Stimulated activated CD4-positive, alpha-beta T cell treated with anti-CD3 and anti-CD28 coated beads, Interleukin-15, amount 100 ng/mL, for 24 hours (primary cell): ENCODE measurements around the gene C12orf60.

ENCODE experiments used
- DNase-seq: peaks from one replicate; pipeline ENCODE4 v3.0.0-alpha.2; 2020

C12orf60 gene

DNA sequence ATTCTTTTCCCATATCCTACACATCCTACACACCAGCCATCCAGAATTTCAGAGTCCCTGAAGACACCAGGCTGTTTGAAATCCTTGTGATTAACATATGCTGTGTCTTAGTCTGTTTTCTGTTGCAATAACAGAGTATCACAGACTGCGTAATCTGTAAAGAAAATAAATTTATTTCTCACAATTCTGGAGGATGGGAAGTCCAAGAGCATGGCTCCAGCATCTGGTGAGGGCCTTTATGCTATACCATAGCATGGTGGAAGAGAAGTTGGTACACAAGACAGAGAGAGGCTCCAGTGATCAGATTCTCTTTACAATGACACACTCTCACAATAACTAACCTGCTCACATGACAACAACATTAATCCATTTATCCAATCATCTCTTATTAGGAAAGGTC lies 35.8 kb downstream of the C12orf60 start:
- DNase-seq = no peak

DNA sequence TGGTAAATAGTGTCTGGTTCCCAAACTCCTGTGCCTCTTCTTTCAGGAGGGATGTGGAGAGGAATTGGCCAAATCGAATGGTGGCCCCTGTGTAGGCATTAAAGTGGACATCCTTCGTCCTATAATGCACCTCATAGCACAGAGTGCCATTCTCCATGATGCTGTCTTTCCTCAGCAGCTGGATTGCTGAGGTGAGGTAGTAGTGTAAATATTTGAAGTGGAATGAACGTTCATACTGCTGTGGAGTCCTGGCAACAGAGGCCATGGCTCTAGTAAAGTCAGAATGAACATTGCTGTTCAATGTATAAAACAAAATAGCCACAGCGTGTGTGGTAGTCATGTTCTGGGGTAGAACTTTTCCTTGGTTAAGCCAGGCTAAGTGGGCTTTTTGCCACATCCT lies 37.1 kb downstream of the C12orf60 start:
- no peak for DNase-seq

DNA sequence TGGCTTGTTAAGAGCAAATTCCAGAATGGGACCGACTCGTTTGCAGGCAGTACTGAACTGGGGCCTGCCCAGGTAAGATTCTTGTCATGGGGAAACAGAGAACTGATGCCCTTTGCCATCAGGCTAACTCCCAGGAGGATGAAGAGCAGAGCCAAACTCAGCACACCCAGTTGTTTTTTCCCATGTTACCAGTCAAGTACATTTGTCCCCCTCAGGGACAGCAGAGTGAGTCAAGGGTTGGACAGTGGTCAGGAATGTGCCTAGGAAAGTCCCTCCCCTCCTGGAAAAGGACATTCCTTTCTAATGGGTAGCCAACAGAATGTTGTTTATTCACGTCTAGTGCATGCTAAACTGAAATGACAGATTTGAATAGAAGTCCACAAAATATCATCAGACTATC lies 38.3 kb downstream of the C12orf60 start:
- no peak for DNase-seq

DNA sequence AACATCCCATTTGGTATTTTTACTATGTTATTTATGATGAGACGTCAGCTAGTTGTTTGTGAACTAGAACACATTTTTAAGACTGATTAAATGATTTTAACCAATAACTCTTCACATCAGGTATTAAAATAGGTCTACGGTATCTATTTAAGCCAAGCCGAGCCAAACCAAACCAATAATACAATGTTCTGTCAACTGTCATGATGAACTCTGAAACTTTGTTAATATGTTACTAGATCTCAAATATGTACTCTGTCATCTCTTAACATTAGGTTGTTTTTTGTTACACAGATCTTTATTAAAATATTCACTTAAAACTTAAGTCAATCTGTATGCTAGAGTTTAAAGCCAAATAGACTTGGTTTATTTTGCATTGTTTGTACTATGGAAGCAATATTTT lies 38.8 kb downstream of the C12orf60 start:
- DNase-seq = no peak

DNA sequence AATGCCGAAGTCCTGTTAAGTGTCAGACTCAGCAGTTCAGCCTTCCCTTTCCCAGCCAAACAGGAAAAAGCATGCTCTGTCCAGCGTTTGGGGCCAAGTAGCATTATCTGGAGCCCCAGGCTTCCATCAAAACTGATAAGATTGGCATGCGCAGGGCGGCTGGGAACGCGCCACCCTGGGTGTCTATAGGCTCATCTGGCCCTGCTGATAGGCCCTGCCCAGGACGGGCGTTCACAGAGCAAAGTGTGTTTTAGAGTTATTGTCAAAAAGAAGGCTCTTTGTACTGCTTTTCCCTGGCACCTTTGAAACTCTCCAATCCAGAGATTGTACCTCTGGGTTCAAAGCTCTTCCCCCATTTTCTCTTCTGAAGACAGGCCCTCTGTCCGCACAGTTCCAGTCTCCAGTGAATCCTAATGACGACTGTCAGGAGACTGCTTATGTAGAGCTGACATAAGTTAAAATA lies 40.0 kb downstream of the C12orf60 start, which contains the start of gene ART4:
Gene ART4 (minus strand): TSS at position 102 of the 463 bp plus-strand sequence. CDS start 413 bp downstream, outside the sequence.
- no peak for DNase-seq

DNA sequence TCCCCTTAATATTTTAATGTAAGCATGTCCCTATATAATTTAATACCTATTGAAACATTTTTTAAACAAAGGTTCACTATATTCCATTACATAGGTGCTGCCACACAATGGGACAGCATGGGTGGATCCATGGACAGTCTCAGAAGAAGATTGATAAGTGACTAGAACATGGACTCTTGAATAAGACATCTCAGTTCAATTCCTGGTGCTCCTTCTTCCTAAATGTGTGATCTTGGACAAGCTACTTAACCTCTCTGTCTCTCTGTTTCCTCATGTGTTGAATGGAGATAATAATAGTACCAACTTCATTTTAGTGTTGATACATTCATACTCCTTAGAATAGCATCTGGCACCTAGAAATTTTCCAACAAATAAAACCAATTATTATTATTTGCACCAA lies 40.9 kb downstream of the C12orf60 start:
- no peak for DNase-seq

DNA sequence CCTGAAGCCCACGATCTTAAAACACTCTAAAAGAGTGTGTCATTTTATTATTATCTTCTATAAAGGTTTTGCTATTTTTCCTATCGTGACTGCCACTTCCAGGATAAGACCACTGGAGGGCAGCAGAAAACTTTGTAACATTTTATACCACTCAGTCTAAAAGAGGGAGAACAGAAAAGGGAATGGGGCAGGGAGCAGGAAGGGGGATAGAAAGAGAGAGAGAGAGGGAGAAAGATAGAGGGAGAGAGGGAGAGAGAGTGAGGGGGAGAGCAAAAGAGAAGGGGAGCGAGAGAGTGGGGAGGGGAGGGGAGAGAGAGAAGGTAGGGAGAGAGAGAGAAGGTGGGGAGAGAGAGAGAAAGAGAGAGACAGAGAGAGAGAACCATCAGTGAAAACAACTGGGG lies 41.9 kb downstream of the C12orf60 start:
- peak; percentile 44 for DNase-seq

DNA sequence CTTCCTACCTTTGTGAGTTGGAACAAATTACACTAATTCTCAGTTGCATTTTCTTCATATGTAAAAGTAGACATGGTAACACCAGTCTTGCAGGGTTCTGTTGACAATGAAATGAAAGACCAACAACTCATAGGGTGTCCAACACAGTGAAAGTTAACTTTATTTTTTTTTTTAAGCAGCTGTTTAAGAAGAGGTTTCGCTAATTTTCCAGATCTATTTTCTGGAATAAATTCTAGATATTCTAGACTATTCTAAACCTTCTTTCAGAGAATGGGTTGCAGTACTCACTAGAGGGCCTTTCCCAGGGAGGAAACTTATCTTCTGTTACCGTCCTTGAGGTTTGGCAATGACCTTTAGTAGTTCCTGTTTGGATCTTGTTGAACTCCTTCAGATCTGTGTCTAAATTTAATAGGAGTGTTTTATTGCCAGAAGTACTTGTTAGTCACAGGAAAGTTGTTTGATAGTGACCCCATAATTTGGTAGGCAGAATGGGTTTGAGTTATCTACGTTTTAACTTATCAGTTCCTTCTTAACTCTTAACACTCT lies 42.6 kb downstream of the C12orf60 start:
- DNase-seq = no peak

DNA sequence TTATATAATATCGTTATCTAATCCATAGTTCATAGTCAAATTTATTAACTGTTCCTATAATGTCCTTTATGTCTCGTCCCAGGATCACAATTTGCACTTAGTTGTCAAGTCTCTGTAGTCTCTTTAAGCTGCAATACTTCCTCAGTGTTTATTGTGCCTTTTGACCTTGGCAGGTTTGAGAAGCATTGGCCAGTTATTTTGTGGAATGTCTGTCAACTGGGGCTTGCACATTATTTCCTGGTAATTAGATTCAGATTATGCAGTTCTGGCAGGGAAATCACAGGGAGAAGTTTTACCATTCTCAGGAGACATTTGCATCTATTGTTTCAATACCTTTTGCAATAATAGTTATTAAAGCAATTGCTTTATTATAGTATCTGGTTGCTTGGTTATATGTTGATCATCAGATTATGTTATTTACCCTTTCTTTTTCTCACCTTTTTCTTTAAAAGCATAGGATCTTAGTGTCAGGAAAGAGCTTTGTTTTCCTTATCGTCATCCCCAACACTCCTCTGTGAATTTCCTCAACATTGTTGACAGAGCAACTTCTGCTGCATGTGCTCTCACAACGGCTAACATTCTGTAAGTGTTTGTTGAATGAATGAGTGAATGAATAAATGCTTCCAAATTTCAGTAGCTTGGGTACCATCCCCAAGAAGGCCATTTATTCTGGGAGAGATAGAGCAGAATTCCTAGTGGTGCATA lies 43.6 kb downstream of the C12orf60 start:
- DNase-seq = no peak

DNA sequence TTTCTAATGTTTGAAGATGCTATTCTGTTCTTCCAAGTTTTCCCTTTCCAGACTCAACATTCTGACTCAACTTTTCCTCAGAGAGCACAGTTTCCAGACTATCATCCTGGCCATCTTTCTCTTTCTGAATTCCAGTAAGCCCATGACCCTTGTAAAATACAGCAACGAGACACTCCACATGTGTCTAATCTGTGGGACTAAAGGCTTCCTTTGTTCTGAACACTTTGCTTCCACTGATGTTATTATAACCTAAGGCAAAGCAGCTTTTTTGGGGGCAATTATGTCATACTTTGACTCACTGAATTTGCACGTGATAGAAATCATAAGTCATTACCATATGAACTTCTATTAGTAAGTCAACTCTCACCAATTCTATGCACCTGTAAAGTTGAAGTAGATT lies 46.2 kb downstream of the C12orf60 start:
- no peak for DNase-seq

DNA sequence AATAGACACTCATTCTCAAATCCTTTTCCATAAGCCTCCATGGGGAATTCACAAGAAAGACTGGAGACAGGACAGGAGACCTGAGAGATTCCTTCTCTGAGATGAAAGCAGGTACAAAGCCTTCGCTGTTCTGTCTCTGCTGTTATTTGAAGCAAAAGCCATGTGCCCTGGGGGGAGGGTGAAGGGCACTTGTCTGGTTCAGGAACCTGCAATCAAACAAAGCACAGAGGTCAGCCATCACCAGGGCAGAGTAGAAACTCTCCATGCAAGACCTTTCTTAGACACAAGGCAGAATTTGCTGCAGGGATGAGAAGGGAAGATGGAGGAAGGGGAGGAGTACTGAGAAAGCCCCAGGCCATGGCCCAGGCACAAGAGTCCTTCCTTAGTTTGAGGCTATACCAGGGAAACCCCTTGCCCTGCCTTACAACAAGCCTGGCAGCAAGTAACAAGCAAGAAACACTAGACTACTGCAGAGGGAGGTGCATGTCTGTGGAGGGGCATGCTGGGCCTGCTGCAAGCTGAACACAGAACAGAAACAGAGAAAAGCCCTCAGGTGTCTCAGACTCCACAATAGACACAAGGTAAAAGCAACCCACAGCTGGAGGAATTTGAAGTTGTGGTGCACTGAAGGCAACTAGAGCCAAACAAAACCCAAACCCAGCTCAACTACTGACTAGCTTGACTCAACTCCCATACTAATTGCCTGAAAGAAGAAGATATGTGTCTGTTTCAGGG lies 47.6 kb downstream of the C12orf60 start:
- DNase-seq = no peak

DNA sequence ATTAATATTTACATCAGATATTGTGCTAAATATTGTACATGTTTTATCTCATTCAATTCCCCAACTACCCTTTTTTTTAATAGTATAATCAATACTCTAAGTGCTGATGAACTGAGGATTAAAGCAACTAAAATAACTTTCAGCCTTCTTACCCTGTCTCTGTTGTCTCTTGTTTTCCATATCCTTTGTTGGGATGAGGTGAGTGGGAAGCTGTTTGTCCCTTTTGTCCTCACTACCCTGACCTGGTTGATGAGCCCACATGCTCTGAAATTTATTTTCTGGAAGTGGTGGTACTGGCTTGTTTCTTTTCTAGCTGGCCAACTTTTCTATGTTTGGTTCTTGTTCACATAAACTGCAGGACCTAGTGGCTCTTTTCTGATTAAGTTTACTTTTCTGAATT lies 49.4 kb downstream of the C12orf60 start:
- no peak for DNase-seq

DNA sequence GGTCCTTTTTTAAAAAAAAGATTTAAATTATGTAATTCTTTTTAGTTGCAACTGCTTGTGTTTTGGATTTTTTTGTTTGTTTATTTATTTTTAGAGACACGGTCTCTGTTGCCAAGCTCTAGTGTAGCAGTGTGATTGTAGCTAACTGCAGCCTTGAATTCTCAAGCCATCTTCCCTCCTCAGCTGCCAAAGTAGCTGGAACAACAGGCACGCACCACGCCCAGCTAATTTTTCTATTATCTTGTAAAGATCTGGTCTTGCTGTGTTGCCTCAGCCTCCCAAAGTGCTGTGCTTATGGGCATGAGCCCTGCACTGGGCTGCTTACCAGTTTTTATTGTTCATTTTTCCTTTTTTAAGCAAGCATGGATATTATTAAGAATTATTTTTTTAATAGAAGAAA lies 50.5 kb downstream of the C12orf60 start:
- DNase-seq = no peak

DNA sequence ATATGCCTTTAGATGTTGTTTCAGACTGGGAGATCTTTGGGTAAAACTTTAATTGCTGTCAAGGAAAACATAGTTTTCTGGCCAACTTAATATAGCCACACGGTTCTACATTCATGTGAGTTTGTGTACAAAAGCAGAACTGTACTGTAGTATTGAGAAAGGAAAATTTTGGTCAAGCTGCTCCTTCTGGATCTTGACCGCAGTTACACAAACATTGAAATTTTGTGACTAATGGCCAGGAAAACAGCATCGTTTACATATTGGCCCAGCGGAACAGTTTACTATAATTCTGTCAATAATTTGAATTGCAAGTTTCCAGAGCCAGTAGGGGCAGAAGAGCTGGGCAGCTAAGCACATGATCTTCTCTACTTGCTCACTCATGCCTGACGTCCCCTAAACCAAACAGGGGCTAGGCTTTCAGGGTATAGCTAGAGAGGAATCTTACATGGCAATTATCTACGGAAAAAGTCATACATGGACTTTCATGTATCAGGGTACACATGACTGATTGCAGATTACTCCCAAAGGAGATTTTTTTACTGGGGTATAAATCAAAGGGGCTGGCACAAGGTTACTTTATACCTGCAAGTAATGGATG lies 51.2 kb downstream of the C12orf60 start:
- DNase-seq = no peak

DNA sequence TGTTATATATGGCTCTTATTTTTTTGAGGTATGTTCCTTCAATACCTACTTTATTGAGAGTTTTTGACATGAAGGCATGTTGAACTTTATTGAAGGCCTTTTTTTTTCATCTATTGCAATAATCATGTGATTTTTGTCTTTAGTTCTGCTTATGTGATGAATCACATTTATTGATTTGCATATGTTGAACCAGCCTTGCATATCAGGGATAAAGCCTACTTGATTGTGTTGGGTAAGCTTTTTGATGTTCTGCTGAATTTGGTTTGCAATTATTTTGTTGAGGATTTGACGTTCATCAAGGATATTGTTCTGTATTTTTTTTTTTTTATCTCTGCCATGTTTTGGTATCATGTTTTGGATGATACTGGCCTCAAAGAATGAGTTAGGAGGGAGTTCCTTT lies 55.0 kb downstream of the C12orf60 start:
- DNase-seq = no peak

DNA sequence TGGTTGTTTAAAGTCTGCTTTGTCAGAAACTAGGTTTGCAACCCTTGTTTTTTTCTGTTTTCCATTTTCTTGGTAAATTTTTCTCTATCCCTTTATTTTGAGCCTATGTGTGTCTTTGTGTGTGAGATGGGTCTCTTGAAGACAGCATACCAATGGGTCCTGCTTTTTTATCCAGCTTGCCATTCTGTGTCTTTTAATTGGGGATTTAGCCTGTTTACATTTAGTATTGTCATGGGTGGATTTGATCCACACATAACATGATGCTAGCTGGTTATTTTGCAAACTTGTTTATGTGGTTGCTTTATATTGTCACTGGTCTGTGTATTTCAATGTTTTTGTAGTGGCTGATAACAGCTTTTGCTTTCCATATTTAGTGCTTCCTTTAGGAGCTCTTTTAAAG lies 57.0 kb downstream of the C12orf60 start:
- no peak for DNase-seq

DNA sequence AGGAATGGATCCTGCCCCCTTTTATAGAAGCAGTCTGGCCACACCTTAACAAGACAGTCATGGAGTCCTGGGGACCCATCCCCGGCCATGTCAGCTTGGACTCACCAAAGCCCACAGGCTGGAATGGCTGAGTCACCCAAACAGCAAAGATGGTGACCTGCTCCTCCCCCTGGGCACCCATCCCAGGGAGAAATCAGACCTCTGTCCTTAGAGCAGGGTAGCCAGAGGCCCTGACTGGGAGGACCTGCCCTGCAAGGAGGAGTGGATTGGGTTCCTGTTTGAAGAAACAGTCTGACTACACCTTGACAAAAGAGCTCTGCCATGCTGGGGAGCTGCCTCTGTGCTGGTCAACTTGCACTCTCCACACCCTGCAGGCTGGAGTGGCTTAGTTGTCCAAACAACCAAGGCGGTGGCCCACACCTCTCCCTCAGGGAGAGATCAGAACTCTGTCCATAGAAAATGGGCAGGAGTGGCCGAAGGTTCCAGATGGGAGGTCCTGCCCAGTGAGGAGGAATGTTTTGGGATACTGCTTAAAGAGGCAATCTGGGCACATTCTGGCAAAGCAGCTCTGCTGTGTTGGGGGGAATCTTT lies 65.5 kb downstream of the C12orf60 start:
- no peak for DNase-seq

DNA sequence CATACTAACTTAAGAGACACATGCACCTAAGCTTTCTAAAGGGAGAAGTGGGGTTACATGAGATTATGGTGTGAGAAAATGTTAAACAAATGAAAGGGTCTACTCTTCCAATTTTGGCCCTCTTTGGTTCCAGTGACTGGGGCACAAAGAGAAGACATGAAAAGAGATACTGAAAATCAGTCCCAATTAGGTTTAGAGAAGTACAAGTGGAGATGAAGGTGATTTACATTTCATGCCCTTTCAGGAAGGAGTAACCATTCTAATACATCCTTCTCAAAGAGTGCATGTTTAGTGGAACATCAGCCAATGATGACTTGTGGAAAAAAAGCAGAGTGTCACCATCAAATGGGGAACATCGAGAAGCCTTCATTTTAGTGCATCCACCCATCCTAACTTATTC lies 67.8 kb downstream of the C12orf60 start:
- no peak for DNase-seq

DNA sequence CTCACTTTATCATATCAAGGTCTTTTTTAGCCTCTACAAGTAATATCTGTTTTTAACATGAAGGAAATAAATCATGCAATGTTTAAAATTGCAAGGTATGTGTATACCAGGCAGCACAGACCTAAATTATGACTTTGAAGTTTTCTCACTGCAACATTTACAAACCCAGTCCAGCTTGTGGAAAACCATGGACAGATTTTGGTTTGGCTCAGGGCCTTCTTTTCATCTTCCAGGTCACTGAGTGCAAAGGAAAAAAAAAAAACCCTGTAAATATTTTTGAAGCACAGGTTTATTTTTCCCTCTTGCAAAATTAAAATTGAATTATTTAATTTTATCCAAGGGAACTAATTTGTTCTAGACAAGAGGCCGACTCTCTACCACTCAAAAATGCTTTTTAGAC lies 68.4 kb downstream of the C12orf60 start:
- DNase-seq = no peak

DNA sequence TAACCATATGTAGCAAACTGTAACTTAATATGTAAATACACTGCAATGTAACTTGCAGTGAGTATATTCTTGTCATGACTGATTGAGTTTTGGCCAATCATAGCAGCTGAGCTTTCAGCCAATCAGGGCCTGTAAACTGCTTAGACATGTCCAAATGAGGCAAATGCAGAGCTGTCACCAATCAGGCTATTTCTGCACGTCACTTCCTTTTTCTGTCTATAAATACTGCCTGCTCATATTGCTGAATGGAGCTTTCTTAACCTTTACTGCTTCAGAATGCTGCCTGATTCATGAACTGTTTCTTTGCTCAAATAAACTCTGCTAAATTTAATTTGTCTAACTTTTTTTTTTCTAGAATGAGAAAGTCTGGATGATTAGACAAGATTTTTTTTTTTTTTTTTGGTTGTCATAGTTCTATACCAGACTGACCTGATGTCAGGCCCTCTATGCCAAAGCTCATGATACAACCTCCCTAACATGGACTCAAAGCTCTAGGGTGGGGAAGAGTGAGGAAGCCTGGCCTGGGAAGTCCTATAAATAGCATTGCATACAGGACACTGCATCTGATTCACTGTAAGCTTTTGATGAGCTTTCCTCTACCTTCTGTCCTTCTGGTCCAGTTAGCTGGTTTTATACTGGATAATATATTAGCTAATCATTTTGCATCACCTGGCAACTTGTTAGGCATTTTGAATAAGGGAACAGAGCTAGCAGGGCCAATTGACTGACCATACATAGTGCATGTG lies 70.1 kb downstream of the C12orf60 start:
- no peak for DNase-seq
